D341Med (cell line): ENCODE results near the gene PRAMEF14.
A peak's percentile ranks its signal among the peaks of the same experiment; 100 is the strongest.
"Not testable (repeated sequence)": the region's sequence is repeated elsewhere in the genome, so short reads cannot be mapped to it uniquely, and the experiment has no call there.

Experiments
- DNase-seq: peaks from one replicate; pipeline ENCODE4 v3.0.0; 2012; ENCODE audit warnings: low spot score

Gene PRAMEF14

GRCh38 chr1:13347034-13347433 lies at the start of gene PRAMEF14:
PRAMEF14 (minus strand) TSS chr1:13347134; CDS start chr1:13345314, 1,820 bp downstream.
- DNase-seq: not testable (repeated sequence)

GRCh38 chr1:13395311-13395710 lies 48.4 kb upstream of the PRAMEF14 start:
- DNase-seq: not testable (repeated sequence)

DNA sequence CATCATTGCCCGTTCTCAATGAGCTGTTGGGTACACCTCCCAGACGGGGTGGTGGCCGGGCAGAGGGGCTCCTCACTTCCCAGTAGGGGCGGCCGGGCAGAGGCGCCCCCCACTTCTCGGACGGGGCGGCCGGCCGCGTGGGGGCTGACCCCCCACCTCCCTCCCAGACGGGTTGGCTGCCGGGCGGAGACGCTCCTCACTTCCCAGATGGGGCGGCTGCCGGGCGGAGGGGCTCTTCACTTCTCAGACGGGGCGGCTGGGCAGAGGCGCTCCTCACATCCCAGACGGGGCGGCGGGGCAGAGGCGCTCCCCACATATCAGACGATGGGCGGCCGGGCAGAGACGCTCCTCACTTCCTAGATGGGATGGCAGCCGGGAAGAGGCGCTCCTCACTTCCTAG lies 47.8 kb upstream of the PRAMEF14 start:
- DNase-seq: not testable (repeated sequence)

DNA sequence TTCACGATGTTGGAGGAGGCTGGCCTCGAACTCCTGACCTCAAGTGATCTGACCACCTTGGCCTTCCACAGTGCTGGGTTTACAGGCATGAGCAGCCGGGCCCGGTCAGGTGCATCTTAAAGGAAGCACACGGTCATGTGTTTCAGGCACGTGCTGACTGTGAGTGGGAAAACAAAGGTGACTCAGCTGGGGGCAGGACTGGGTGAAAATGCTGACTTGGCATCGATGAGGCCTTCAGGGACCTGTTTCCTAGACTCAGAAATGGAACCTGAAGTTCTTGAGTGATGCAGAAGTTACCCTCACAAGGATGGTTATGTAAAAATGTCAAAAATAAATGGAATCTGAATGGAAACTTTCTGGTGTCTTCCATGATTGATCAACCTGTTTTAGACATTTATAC lies 46.1 kb upstream of the PRAMEF14 start:
- DNase-seq: not testable (repeated sequence)

GRCh38 chr1:13389332-13389731 lies 42.4 kb upstream of the PRAMEF14 start, which contains the start of gene PRAMEF17:
PRAMEF17 (plus strand) TSS chr1:13389632; CDS start chr1:13389658, 26 bp downstream.
- DNase-seq: not testable (repeated sequence)

DNA sequence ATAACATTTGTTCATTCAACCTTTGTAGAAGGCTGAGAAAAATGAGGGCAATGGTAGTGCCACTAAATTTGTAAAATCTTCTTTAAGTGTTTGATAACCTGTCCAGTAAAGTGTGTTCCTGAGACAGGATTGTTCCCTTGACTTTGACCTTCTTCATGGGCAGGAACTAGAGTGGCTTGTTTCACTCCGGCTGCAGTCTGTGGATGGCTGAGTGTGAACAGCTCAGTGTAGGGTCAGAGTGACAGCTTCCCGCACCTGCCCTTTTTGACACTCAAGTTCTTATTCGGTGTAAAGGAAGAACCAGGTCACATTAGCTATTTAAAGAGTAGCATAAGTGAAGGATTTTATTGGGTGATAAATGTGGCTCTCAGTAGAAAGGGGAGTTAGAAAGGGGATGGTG lies 33.4 kb upstream of the PRAMEF14 start:
- DNase-seq: not testable (repeated sequence)

GRCh38 chr1:13378983-13379382 lies 32.0 kb upstream of the PRAMEF14 start:
- DNase-seq: not testable (repeated sequence)

DNA sequence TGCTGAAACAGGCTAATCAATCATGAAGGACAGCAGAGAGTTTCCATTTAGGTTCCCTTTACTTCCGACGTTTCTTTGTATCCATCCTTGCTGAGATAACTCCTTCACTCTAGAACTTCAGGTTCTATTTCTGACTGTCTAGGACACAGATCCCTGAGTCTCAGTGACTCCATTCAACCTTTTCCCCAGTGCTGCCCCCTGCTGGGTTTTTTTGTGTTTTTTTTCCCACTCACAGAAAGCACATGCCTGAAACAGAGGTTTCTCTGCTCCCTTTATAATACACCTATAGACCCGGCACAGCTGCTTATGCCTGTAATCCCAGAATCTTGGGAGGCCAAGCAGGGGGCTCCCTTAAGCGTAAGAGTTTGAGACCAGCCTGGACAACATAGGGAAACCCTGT lies 21.6 kb upstream of the PRAMEF14 start:
- not testable (repeated sequence) for DNase-seq

- DNase-seq: not testable (repeated sequence)
Observed at GRCh38 chr1:13366536-13366935, 19.6 kb upstream of the PRAMEF14 start.

GRCh38 chr1:13364928-13365327 lies 18.0 kb upstream of the PRAMEF14 start:
- not testable (repeated sequence) for DNase-seq

DNA sequence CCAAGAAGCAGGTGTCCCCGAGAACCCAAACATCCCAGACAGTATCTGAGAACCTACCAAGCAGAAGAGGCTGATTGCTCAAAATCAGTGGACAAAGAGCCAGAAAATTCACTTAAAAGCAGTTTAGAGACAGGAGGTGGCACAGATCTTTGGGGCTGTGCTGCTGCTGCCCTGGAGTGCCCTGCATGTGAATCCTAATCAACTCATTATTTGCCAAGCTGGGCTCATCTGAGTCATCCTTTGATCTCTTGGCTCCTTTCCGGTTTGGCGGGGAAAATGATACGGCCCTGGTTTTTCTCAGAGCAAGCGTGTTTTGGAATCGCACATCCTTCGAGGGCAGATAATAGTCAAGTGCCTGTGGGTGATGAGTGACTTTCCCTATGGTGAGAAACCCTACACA lies 15.4 kb upstream of the PRAMEF14 start:
- DNase-seq: not testable (repeated sequence)

- peak; percentile 22 for DNase-seq
Observed at GRCh38 chr1:13356774-13357173, 9.8 kb upstream of the PRAMEF14 start.

GRCh38 chr1:13354475-13354874 lies 7.5 kb upstream of the PRAMEF14 start:
- not testable (repeated sequence) for DNase-seq

- not testable (repeated sequence) for DNase-seq
Observed at GRCh38 chr1:13353476-13353875, 6.5 kb upstream of the PRAMEF14 start.

DNA sequence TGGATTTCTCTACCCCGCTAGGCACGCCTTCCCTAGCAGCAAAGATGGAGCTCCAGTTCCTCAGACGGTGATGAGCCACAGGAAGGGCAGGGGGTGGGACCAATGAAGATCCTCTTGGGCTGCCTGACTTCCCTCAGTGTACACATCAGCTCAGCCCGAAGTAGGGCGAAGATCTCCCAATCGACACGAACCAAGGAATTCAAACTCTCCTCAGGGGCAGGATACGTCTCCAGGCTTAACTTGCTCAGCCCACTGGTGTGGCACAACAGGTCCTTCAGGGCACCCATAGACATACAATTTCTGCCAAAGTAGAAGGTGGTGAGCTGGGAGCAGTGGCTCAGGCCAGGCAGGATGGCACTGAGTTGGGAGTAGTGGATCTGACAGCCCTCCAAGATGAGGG lies 4.4 kb downstream of the PRAMEF14 start:
- not testable (repeated sequence) for DNase-seq

DNA sequence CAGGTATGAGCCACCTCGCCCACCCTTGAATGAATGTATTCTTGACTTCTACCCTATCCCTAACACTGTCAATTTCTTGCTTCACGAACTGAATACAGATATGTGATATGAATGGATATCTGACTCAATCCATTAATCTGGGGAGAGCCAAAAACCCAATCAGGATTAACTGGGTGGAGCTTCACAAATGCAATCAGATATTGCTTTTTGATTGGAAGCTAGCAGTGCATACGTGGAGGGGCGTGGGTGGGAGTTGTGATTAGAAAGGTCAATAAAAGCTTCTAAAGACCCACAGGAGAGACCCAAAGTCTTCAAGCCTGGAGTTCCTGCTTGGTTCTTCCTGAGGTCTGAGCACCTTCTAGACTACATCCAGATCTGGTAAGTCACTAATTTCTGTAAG lies 31.7 kb downstream of the PRAMEF14 start, which contains the start of gene PRAMEF15:
PRAMEF15 (plus strand) TSS at position 301 of the 400 bp plus-strand sequence. CDS start 2,827 bp downstream, outside the sequence.
- DNase-seq: not testable (repeated sequence)

GRCh38 chr1:13303239-13303638 lies 43.7 kb downstream of the PRAMEF14 start, which contains the start of gene PRAMEF33:
PRAMEF33 (plus strand) TSS chr1:13303539; CDS start chr1:13305955, 2,416 bp downstream.
- not testable (repeated sequence) for DNase-seq

DNA sequence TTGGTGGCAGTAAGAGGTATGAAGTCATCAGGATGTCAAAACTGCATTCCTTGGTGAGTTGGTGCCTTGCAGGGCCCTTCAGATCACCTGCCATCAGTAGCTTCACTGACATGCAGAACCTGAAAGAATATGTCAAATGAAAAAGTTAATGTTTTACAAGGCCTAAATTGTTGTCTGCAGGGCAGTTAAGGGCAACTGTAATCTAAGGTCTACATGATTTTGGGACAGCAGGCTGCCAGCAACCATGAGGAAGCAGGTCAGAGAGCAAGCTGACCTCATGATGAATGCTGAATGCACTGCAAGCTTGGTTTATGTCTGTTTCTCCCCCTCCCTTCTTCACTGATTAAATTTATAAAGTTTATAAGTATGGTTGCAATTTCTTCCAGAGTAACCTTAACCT lies 44.7 kb downstream of the PRAMEF14 start:
- not testable (repeated sequence) for DNase-seq

- not testable (repeated sequence) for DNase-seq
Observed at GRCh38 chr1:13298699-13299098, 48.2 kb downstream of the PRAMEF14 start.

DNA sequence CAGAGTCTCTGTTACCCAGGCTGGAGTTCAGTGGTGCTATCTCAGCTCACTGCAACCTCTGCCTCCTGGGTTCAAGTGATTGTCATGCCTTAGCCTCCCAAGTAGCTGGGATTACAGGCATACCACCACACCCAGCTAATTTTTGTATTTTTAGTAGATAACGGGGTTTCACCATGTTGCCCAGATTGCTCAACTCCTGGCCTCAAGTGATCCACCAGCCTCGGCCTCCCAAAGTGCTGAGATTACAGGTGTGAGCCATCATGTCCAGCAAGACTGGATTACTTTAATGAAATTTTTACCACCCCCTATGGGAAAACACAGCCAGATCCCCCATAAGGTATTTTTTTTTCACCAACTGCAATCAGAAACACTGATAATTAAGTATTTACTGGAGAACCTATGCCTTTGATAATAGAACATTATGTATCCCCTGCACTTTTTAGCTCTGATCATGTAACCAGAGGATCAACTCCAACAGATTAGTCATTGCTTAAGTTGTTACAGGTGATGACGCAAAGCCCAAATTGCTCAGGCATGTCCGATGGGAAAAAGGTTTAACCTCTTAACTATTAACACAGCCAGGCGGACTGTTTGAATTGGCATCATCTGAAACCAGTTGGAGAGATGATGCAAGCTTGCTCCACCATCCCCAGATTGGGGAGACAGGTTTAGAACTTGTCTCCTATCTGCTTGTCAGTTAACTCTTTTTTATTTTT lies 49.6 kb downstream of the PRAMEF14 start:
- not testable (repeated sequence) for DNase-seq
